Peyer's patch (tissue), 4 donors: ENCODE data around the gene IKZF5.

ENCODE experiments used
- POLR2A ChIP-seq, 2 donors: fragments of 450-650 bp; IDR thresholded peaks; one replicate each; pipeline ENCODE4 v1.5.1; 2017; ENCODE audit warnings: antibody characterized with exemption in 2 of 2, mild to moderate bottlenecking in 2 of 2, moderate library complexity in 2 of 2
- TF ChIP-seq, protein P1 (sequence below), 6 experiments: fragments of 450-650 bp in 4 of 6; fragments of 200-600 bp in 2 of 6; sonication (generic) in 1 of 6; IDR thresholded peaks; one replicate each; pipeline ENCODE4 v1.5.1; 2017 to 2019; ENCODE audit warnings: antibody characterized with exemption in 6 of 6, mild to moderate bottlenecking in 3 of 6, moderate library complexity in 1 of 6

DNA sequence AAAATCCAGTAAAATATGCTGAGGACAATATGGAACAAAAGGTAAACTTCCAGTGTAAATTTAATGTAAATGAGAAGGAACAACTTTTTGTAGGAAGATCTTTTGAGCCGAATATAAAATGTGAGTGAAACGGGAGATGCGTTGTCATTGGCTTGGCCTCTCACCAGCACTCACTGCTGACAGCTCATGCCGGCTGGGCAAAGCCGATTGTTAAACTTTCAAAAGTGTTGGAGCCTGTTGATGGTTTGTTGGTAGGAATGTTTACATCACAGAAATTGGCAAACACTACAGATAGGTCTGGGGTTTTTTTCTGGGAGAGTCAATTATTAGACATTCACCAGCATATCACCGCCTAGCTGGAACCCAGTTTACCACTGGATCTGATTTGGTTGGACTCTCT is 22.3 kb downstream of the IKZF5 start:
- TF ChIP-seq, protein P1, sequence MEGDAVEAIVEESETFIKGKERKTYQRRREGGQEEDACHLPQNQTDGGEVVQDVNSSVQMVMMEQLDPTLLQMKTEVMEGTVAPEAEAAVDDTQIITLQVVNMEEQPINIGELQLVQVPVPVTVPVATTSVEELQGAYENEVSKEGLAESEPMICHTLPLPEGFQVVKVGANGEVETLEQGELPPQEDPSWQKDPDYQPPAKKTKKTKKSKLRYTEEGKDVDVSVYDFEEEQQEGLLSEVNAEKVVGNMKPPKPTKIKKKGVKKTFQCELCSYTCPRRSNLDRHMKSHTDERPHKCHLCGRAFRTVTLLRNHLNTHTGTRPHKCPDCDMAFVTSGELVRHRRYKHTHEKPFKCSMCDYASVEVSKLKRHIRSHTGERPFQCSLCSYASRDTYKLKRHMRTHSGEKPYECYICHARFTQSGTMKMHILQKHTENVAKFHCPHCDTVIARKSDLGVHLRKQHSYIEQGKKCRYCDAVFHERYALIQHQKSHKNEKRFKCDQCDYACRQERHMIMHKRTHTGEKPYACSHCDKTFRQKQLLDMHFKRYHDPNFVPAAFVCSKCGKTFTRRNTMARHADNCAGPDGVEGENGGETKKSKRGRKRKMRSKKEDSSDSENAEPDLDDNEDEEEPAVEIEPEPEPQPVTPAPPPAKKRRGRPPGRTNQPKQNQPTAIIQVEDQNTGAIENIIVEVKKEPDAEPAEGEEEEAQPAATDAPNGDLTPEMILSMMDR (IDR thresholded peaks at IDR 0.05) = no peak
- no peak for TF ChIP-seq POLR2A (IDR thresholded peaks at IDR 0.05)
